Choroid plexus epithelial cell (primary cell): ENCODE results near the gene CNOT6.

ENCODE experiments used
- DNase-seq: peaks from one replicate; pipeline ENCODE4 v3.0.0-alpha.2; 2010; ENCODE audit warnings: low read depth
- H3K4me3 ChIP-seq: 2 replicates; pipeline ENCODE4 v1.5.1; 2011; ENCODE audit warnings: low read depth, mild to moderate bottlenecking, control low read depth, low read length, moderate library complexity
- TF ChIP-seq, protein P1 (sequence below): conservative IDR thresholded peaks from 2 replicates; pipeline ENCODE4 v1.5.1; 2011; ENCODE audit warnings: low read depth, mild to moderate bottlenecking, control low read depth, inconsistent platforms, low read length, moderate library complexity

CNOT6 gene

DNA sequence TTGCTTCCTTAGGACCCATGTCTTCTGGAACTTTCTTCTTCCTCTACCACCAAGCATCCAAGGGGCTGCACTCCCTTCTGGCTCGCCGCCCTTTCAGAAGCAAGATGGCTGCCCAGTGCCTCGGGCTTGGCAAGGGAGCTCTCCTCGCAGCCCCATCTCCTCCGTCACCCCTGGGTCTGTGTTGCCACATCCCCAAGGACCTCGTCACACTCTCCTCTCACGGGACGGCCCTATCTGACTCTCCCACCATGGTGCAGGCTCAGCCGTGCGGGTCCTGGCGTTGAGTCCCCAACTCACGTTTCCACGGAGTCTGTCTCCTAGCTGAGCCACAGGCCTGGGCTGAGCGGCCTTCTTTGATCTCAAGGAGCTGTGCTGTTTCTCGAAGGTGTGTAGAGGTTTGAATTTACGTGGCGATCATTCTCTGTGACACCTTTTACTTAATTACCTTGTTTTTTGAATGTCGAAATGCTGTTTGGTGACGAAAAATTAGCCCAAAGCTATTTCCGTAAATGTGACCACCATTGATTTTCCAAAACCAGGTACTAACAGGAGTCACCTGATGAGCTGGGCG lies 112.1 kb downstream of the CNOT6 start:
- no peak overlapping the region for H3K4me3 ChIP-seq
- TF ChIP-seq, protein P1, sequence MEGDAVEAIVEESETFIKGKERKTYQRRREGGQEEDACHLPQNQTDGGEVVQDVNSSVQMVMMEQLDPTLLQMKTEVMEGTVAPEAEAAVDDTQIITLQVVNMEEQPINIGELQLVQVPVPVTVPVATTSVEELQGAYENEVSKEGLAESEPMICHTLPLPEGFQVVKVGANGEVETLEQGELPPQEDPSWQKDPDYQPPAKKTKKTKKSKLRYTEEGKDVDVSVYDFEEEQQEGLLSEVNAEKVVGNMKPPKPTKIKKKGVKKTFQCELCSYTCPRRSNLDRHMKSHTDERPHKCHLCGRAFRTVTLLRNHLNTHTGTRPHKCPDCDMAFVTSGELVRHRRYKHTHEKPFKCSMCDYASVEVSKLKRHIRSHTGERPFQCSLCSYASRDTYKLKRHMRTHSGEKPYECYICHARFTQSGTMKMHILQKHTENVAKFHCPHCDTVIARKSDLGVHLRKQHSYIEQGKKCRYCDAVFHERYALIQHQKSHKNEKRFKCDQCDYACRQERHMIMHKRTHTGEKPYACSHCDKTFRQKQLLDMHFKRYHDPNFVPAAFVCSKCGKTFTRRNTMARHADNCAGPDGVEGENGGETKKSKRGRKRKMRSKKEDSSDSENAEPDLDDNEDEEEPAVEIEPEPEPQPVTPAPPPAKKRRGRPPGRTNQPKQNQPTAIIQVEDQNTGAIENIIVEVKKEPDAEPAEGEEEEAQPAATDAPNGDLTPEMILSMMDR = no peak
- no peak for DNase-seq

DNA sequence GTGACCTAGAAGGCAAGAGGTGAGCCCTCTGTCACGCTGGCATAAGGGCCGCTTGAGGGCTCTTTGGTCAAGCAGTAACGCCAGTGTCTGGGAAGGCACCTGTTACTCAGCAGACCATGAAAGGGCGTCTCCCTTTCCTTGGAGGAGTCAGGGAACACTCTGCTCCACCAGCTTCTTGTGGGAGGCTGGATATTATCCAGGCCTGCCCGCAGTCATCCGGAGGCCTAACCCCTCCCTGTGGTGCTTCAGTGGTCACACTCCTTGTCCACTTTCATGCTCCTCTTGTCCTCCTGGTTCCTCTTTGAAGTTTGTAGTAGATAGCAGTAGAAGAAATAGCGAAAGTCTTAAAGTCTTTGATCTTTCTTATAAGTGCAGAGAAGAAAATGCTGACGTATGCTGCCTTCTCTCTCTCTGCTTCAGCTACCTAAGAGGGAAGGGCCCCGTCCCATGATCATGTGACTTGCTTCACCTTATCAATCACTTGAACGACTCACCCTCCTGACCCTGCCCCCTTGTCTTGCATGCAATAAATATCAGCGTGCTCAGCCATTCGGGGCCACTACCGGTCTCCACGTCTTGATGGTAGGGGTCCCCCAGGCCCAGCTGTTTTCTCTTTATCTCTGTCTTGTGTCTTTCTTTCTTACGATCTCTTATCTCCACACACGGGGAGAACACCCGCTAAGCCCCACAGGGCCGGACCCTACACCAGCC lies 113.8 kb downstream of the CNOT6 start:
- TF ChIP-seq, protein P1 = no peak
- DNase-seq = no peak
- no peak overlapping the region for H3K4me3 ChIP-seq

DNA sequence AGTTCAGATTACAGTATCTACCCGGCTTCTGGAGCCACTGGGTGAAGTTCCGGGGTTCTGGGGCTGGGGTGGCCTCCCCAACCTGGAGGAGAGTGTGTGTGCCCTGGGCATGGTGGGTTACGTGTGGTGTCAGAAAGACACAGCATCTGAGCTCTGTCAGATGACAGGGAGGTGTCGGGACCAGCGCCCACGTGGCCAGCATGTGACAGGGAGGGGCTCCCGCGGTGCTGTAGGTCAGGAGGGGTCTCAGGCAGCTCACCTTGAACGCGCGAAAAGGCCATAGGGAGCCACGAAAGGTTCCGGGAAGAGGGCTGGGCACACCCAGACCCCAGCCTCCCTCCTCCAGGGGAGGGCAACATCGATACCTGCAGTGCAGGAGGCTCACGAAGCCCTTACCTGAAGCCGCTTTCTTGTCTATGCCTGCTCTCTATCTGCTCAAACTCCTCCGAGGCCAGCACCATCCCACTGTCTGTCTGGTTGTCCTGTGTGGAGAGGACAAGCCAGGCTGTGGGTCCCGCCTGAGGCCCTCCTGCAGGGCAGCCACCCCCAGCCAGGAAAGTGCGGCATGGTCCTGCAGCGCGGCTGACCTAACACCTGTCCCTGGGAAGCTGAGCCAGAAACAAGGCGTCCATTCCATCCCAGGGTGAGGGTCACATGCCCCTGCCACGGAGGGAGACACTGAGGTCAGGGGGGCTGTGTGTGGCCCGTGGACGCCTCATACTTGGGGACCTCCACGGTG lies 114.6 kb downstream of the CNOT6 start:
- H3K4me3 ChIP-seq = no peak overlapping the region
- TF ChIP-seq, protein P1 = no peak
- no peak for DNase-seq

DNA sequence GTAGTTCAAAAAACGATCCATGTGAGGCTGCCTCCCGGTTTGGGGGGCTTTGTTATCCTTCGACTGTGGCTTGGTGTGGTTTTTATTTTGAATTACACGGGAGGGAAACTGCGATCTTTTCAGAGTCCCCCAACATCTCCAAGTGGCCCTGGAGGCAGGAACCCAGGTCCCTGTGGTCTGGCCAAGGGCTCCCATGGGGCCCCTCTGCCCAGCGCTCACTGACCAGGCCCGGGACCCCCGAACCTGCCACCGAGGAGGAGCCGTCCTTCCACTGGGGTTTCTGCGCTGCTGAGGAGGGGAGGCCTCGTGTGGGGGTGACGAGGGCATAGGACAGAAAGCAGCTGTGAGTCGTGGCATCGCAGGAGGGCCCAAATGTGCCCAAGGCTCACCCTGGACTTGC lies 115.2 kb downstream of the CNOT6 start:
- no peak for DNase-seq
- H3K4me3 ChIP-seq = no peak overlapping the region
- TF ChIP-seq, protein P1 = no peak

DNA sequence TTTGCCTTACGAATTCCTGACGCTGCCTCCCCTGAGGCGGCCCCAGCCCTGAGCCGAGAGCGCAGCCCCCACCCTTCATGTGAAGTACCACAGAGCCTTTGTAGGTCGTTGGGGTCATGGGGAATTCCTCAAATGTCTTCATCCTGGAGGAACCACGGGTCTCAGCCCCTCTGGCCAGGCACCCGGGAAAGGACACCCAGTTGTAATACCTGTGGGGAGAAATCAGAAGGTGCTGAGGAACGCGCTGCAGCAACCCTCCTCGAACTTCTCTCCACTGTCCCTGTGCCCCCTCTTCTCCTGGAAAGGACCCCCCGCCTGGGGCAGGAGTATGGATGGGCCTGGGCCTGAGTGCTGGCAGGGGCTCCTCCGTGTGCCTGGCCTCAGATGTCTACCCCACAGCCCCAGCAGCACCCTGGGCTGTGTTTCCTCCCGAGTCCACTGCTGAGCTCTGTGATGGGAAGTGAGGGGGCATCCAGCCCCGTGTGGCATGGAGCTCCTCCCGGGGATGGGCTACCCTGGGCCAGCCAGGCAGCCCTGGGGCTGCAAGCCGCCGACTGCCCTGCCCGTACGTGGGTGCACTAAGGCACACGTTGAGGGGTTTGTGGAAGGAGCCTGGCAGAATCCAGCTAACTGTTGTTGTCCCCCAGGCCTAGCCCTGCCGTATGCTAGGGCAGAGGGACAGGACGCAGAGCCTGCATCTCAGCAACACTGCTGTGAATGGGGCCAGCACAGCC lies 115.8 kb downstream of the CNOT6 start:
- no peak for DNase-seq
- TF ChIP-seq, protein P1 = no peak
- H3K4me3 ChIP-seq = no peak overlapping the region

DNA sequence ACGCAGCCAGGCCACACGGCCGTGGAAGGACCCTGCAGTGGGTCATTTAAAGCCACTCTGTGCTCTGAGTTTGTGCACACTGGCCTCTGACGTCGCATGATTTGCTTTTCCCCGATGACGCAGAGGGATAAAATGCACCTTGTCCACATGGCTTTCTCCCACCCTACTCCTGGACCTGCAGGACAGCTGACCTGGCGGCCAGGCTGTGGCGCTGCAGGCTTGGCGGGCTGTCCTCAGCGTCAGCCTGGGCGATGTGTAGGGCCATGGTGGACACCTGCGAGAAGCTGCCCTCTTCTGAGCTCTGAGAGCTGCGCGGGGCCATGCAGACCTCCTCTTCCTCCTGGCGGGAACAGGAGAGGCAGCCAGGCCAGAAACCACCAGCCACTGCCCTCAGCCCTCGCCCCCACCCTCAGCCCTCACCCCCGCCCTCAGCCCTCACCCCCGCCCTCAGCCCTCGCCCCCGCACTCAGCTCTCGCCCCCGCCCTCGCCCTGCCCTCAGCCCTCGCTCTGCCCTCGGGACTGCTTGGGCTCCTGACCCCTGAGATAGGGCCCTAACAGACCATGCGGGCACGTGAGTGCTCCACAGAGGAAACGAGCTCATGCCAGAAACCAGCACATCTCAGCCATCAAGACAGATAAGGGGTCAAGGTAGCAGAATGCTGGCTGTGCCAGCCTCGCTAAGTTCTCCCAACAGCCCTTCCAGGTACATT lies 117.1 kb downstream of the CNOT6 start:
- TF ChIP-seq, protein P1 = no peak
- H3K4me3 ChIP-seq = no peak overlapping the region

More for the DNA sequence above, 117.1 kb downstream of the CNOT6 start:
- DNase-seq = no peak
